ENCODE measurements around the gene DNAH14. TPM values are rescaled to one million over a fixed set of nuclear protein-coding genes. Genes with fewer than 3 reads are reported as not detected.

DNAH14 gene
- total RNA-seq, 1 experiment from 2014 or later: 39.7 TPM

DNA sequence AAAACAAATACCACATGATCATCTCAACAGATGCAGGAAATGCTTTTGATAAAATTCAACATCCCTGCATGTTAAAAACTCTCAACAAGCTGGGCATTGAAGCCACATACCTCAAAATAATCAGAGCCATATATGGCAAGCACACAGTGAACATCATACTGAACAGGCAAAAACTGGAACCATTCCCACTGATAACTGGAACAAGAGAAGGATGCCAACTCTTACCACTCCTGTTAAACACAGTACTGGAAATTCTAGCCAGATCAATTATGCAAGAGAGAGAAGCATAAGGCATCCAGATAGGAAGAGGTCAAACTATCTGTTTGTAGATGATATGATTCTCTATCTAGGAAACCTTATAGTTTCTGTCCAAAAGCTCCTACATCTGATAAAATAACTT lies 91.6 kb downstream of the DNAH14 start:
- Histone ChIP-seq H3K27ac (ENCODE audit: insufficient read length, low read depth, low read length) (no peak overlapping the region), H3K4me1 (ENCODE audit: insufficient read depth, low read length) (no peaks in the 10 kb centered on the region), H3K4me2 (ENCODE audit: insufficient read depth, insufficient read length, low read length) (no peak overlapping the region), H4K20me1 (ENCODE audit: control insufficient read depth, insufficient read depth, insufficient read length) (no peaks in the 10 kb centered on the region), H3K18ac (ENCODE audit: insufficient read length, low read depth, low read length) (no peak overlapping the region), H2BK120ac (ENCODE audit: low read depth, low read length, poor library complexity, severe bottlenecking) (no peak overlapping the region), H2BK20ac (ENCODE audit: low read depth, low read length, poor library complexity, severe bottlenecking) (no peak overlapping the region), H3K23me2 (ENCODE audit: insufficient read length, low read depth, low read length, poor library complexity, severe bottlenecking) (no peaks in the 10 kb centered on the region), H2AK5ac (ENCODE audit: insufficient read length, low read length) (no peak overlapping the region), H2AFZ (ENCODE audit: low read length) (no peak overlapping the region), H3K14ac (ENCODE audit: insufficient read depth, low read length) (no peak overlapping the region), H3K56ac (ENCODE audit: insufficient read length, low read depth, low read length) (no peak overlapping the region), H3K9me3 (ENCODE audit: control insufficient read depth, low read depth, low read length) (no peaks in the 10 kb centered on the region), H4K91ac (ENCODE audit: insufficient read length, low read depth, low read length) (no peak overlapping the region), H4K8ac (replicated peaks; ENCODE audit: insufficient read length, low read depth, low read length) (no peak overlapping the region), H2BK5ac (ENCODE audit: insufficient read length, low read length) (no peak overlapping the region), H3K23ac (ENCODE audit: insufficient read length, low read depth, low read length) (no peak overlapping the region), H3K79me2 (ENCODE audit: insufficient read depth, low read length) (no peaks in the 10 kb centered on the region), H3T11ph (ENCODE audit: low read length) (no peak overlapping the region), H3K79me1 (ENCODE audit: insufficient read depth, low read depth, low read length, poor library complexity, severe bottlenecking) (no peaks in the 10 kb centered on the region), H3K27me3 (ENCODE audit: insufficient read depth, low read length) (no peaks in the 10 kb centered on the region), H2BK12ac (ENCODE audit: insufficient read length, low read depth, low read length) (no peak overlapping the region), H3K9ac (ENCODE audit: extremely low read depth, insufficient read length, low read length) (no peak overlapping the region), H2BK15ac (ENCODE audit: low read depth, low read length) (no peak overlapping the region), H3K4ac (ENCODE audit: low read depth, low read length) (no peak overlapping the region), H4K5ac (ENCODE audit: insufficient read length, low read depth, low read length) (no peak overlapping the region)
- no peak for DNase-seq
- Mint-ChIP-seq H3K27me3 (ENCODE audit: low read depth) (peaks cover 2% of the 10 kb centered on the region; the same call in 1 of the 2 replicates), H3K9me3 (peaks cover 37 to 46% of the 10 kb centered on the region in 2 experiments), H3K4me1 (no peaks in the 10 kb centered on the region; a peak in 1 of 4 replicates), H3K36me3 (ENCODE audit: insufficient read depth in 1 of 3, low read depth in 3 of 3) (peaks cover 18 to 29% (median 23%) of the 10 kb centered on the region in 3 experiments), H3K4me3 (no peak overlapping the region), H3K27ac (no peak overlapping the region)
- TF ChIP-seq, protein P1, sequence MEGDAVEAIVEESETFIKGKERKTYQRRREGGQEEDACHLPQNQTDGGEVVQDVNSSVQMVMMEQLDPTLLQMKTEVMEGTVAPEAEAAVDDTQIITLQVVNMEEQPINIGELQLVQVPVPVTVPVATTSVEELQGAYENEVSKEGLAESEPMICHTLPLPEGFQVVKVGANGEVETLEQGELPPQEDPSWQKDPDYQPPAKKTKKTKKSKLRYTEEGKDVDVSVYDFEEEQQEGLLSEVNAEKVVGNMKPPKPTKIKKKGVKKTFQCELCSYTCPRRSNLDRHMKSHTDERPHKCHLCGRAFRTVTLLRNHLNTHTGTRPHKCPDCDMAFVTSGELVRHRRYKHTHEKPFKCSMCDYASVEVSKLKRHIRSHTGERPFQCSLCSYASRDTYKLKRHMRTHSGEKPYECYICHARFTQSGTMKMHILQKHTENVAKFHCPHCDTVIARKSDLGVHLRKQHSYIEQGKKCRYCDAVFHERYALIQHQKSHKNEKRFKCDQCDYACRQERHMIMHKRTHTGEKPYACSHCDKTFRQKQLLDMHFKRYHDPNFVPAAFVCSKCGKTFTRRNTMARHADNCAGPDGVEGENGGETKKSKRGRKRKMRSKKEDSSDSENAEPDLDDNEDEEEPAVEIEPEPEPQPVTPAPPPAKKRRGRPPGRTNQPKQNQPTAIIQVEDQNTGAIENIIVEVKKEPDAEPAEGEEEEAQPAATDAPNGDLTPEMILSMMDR (conservative IDR thresholded peaks at IDR 0.05): no peak
